HG03460 (cell line): Measurements from ENCODE around the gene SELENOS.
A peak's percentile ranks its signal among the peaks of the same experiment; 100 is the strongest.

Experiments used
- ATAC-seq: cut with Tn5 transposase; IDR thresholded peaks from one replicate; pipeline ENCODE4 v1.9.1; 2021; ENCODE audit not compliant: unreplicated experiment

SELENOS gene

GRCh38 chr15:101277038-101277822, at the start of gene SELENOS:
TSS of gene SELENOS (minus strand) at chr15:101277485. CDS start at chr15:101277417, 68 bp downstream.
- peak; percentile 91 for ATAC-seq

DNA sequence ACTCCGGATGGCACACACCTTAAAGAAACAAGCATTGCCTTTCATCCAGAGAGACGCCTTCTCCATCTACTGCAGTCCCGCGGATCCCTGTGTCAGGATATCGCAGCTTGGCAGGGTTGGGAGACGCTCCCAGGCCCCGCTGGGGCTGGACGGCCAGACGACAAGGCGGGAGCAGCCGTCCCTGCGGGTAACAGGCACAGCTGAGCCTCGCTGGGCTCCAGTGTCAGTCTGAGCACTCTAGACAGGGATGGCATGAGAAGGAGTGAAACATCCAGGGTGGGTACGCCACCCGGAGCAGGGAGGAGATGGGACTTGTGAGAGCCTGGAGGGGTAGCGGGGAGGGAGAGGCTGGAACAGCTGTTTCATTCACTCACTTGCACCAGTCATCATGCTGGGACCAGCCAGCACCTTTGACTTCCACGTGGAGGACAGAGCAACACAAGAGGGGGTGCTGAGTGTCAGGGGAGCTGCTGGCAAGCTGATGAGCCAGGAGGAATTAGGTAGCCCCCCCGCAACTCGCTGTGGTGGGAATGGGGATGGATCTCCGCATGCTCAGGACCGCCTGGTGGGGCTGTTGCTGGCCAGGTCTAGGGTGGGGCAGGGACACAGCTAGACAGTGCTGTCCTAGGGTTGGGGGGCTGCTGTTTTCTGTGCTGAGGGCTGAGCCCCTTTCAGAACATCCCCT, 49.3 kb upstream of the SELENOS start:
- no peak for ATAC-seq

DNA sequence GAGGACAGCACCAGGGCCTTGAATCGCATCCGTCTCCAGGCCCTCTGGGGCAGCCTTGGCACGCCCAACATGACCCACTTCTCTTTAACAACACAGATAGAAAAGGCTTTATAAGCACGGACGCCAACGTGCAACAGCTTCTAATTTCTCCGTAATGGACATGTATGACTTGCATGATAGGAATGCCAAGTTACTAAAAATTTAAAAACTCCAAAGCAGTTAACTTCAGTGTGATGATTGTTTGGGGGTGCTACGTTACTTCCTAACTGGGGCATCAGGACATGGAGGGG, 48.7 kb upstream of the SELENOS start:
- ATAC-seq: no peak

DNA sequence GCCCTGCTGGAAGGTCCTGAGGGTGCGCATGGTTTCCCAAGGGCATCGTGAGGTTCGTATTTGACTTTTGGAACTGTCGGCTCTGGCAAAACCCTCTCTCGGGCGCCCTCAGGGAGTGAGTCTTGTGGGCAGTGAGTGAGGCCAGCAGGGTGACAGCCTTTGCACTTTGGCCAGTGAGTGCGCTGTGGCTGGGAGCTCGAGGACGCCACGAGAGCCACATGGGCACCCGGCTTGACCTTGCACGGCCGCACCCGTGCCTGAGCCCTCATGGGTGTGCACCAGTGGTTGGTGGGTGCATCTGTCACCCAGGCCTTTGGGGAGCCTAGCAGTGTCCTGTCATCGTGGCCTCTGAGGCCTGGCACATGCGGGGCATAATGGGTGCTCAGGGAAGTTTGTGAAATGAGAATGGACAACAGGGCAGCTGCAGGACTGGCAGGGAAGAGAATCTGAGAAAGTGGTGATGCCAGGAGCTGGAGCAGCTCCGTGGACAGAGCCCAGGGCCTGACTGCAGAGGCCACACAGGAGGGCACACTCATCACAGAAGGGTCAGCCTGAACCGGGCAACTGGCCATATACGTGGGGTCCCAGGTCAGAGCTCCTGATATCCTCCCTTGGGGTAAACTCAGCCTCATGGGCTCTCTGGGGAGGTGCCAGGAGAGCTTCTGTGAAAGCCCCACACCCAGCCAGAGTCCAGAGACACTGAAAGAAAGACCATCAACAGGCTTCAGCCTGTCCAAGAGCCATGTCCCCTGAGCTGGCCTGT, 48.2 kb upstream of the SELENOS start:
- no peak for ATAC-seq

GRCh38 chr15:101324524-101325177, 47.4 kb upstream of the SELENOS start:
- no peak for ATAC-seq

DNA sequence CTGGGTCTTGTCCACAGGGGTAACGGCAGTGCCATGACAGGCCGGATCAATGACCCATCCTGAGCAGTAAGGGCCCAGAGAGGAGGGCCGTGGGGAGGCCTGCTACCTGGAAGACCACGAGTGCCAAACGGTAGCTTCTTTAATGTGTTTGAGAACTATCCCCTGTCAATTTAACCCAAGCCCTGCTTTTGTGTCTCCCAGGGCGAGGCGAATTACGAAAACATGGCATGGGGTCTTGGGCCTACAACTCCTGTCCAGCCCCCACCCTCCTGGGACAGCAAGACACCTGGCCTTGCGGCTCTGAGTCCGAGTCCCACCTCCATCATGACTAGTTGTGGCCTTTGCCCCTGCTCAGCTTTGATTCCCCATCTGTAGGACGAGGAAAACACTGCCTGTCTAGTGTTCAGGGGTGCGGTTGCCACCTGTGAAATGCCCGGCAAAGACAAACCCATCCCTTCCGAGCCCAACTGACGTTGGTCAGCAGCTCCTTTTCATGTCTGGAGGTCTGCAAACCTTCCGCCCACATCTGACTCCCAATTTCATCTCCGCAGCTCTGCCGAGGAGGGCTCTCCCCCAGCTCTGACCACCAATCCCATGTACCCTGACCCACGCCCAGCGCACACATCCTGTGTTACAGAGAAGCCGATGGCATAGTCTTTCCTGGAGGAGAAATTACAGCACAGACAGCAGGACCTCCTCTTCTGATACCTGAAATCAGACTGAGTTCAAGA, 46.7 kb upstream of the SELENOS start:
- no peak for ATAC-seq

- no peak for ATAC-seq
Measured at GRCh38 chr15:101322854-101323477, 45.7 kb upstream of the SELENOS start.

- ATAC-seq: no peak
Measured at GRCh38 chr15:101322016-101322695, 44.9 kb upstream of the SELENOS start.

GRCh38 chr15:101320501-101321052, 43.3 kb upstream of the SELENOS start:
- ATAC-seq: no peak

DNA sequence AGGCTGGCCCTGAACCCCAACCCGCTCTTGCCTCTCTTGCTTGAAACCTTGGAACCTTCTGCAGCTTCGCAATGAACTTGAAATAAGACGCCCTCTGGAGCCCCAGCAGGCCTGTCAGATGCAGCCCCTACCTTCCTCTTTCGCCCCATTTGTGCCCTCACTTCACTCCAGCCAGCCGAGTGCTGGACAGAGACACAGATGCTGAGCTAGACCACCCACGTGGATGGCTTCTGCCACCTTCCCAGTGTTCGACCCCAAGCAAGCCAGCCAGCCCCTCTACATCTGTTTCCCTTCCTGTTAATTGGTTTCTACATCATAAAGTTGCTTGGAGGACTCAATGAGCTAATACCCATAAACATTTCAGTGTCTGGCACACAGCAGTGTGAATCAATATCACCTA, 41.6 kb upstream of the SELENOS start:
- no peak for ATAC-seq

DNA sequence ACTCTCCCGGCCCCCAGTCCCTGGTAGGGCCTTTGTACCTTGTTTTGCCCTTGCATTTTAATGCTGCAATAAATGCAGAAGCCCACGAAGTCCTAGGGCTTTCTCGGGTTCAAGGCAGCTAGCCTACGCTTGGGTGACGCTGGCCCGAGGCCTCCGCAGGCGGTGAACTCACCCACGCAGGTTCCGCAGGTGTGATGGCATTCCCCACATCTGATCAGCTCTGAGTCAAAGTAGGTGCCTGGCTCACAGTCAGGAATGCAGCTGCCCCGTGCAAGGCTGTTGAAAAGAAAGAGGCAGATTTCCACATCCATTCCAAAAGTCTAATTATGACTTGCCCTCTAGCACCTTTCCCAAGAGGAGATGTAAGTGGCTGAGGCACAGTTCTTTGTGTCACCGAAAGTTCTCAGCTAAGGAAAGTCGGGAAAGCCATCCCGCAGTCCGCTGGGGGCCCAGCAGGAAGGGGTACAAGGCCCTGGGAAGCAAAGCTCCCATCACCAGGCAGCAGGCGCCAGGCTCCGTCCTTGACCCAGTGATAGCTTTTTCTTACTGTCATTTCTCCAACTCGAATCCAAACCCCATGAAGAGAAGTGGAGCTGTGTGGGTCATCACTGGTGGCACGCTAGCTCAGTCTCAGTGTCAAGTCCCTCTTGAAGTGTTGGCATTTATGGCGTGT, 41.0 kb upstream of the SELENOS start:
- no peak for ATAC-seq

GRCh38 chr15:101317336-101317872, 40.1 kb upstream of the SELENOS start:
- no peak for ATAC-seq

DNA sequence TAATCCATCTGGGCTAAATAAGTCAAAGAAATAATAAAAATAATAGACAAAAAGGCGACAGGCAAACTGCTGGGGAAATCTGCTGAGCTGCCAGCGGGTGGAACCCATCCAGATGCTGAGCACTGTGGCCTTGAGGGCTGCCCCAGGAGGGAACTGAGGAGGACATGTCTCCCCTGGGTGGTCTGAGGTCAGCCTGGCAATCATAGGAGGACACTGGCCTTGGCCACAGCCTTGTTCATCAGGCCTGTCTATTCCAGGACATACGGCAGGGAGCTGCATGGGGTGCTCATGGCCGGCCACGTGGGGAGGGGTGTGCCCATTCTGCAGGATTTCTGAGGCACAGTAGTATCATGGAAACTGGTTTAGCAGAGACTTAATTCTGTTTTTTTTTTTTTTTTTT, 39.2 kb upstream of the SELENOS start:
- ATAC-seq: no peak

DNA sequence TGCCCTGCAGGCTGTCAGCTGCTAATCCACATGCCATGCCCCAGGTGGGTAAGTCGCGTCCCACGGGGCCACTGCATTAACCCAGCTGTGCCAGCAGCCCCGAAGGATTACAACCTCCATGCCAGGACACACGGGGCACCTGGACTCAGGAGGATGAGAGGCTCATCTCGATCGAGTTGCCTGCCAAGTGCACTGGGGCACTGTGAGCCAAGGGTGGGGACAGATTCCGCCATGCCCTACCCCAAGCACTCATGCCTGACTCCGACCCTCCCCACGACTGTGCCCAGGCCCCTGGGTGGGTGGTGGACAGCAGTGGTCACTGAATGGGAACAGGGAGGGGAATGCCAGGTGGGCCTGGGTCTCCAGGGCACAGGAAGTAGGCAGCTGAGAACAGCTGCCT, 38.5 kb upstream of the SELENOS start:
- no peak for ATAC-seq

- no peak for ATAC-seq
Measured at GRCh38 chr15:101314336-101315125, 37.2 kb upstream of the SELENOS start.

GRCh38 chr15:101313041-101313761, 35.9 kb upstream of the SELENOS start:
- no peak for ATAC-seq

DNA sequence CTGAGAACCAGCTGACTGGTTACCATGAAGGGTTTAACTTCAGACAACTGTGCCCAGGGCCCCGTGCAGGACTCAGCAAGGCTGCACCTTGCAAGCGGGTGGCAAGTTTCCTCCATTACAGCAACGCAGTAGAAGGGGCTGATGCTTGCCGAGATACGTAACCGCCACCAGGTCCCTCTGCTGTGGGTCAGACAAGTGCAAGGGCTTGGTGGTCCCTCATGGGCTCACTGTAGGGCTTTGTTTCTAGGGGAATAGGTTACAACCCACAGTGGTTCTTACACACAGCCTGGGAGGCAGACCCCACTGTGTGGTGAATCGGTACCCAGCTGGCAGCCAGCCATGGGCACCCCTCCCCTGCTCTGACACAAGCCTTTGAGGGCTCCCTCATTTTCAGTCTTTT, 33.2 kb upstream of the SELENOS start:
- ATAC-seq: no peak
